H1 (cell line): ENCODE measurements around the gene TRIM29. TPM values are rescaled to one million over a fixed set of nuclear protein-coding genes. Genes with fewer than 3 reads are reported as not detected.

Source experiments
- CTCF ChIA-PET: fragments of 300-600 bp; sonication (Branson Sonifier 250); formaldehyde crosslinking; loops from one replicate; lab custom pipeline; 2021; ENCODE audit not compliant: partially characterized antibody; lab: Charles Lee
- POLR2A ChIA-PET: fragments of 300-600 bp; sonication (Branson Sonifier 250); formaldehyde crosslinking; loops from one replicate; lab custom pipeline; 2021; ENCODE audit warnings: inconsistent platforms; ENCODE audit not compliant: partially characterized antibody; lab: Charles Lee
- DNase-seq, 2 experiments: peaks; one replicate each; pipeline versions ENCODE4 v3.0.0 to v3.0.0-alpha.2; 2010 to 2022; ENCODE audit warnings: low spot score in 2 of 2, low read depth in 1 of 2, mixed read lengths in 1 of 2
- FAIRE-seq: peaks from 2 replicates; lab custom pipeline; 2011; peaks lifted over from hg19 to GRCh38; lab: Jason Lieb, UNC
- H2AFZ ChIP-seq: 2 replicates; pipeline ENCODE4 v1.8.1; 2012; ENCODE audit warnings: low read length, inconsistent platforms
- H2AK5ac ChIP-seq: 2 replicates; pipeline ENCODE4 v1.6.1; 2013; ENCODE audit warnings: low read depth, low read length
- H2BK120ac ChIP-seq: replicated peaks from 2 replicates; pipeline ENCODE3; 2013; ENCODE audit warnings: low read depth, low read length, inconsistent platforms
- H2BK12ac ChIP-seq: 2 replicates; pipeline ENCODE4 v1.6.1; 2013; ENCODE audit warnings: low read depth, low read length
- H2BK15ac ChIP-seq: 2 replicates; pipeline ENCODE4 v1.6.1; 2013; ENCODE audit warnings: low read length
- H2BK20ac ChIP-seq: 2 replicates; pipeline ENCODE4 v1.6.1; 2013; ENCODE audit warnings: low read length
- H2BK5ac ChIP-seq: 2 replicates; pipeline ENCODE4 v1.6.1; 2013; ENCODE audit warnings: low read depth, low read length
- H3K14ac ChIP-seq: 2 replicates; pipeline ENCODE4 v1.6.1; 2013; ENCODE audit warnings: inconsistent platforms; ENCODE audit not compliant: insufficient read length
- H3K18ac ChIP-seq: 2 replicates; pipeline ENCODE4 v1.6.1; 2013; ENCODE audit warnings: low read length; ENCODE audit errors: extremely low read depth
- H3K23ac ChIP-seq: 2 replicates; pipeline ENCODE4 v1.6.1; 2013; ENCODE audit warnings: inconsistent platforms; ENCODE audit not compliant: insufficient read length
- H3K23me2 ChIP-seq: 2 replicates; pipeline ENCODE4 v1.6.1; 2013; ENCODE audit warnings: low read depth, low read length
- H3K27ac ChIP-seq: 2 replicates; pipeline ENCODE4 v1.6.1; 2011; ENCODE audit warnings: low read depth, low read length, inconsistent platforms
- H3K27me3 ChIP-seq, 4 experiments: replicated peaks in 1 of 4; 1 replicate in 1 of 4; 2 replicates in 3 of 4; pipeline versions ENCODE4 v1.6.1 to v1.8.1; 2011 to 2013; ENCODE audit warnings: low read length in 3 of 4, mild to moderate bottlenecking in 3 of 4, inconsistent platforms in 2 of 4, mixed read lengths in 2 of 4, moderate library complexity in 1 of 4; ENCODE audit not compliant: control insufficient read depth in 3 of 4, insufficient read depth in 3 of 4; ENCODE audit errors: extremely low read depth in 1 of 4
- H3K36me3 ChIP-seq, 4 experiments: 2 replicates each; pipeline versions ENCODE4 v1.6.1 to v1.8.1; 2011 to 2013; ENCODE audit warnings: mild to moderate bottlenecking in 4 of 4, low read length in 3 of 4, moderate library complexity in 2 of 4, control low read depth in 1 of 4, inconsistent platforms in 1 of 4; ENCODE audit not compliant: insufficient read depth in 4 of 4, control insufficient read depth in 2 of 4
- H3K4ac ChIP-seq: replicated peaks from 2 replicates; pipeline ENCODE3; 2013; ENCODE audit warnings: low read length, low read depth, mixed read lengths, inconsistent platforms; ENCODE audit not compliant: insufficient read length
- H3K4me1 ChIP-seq, 4 experiments: replicated peaks in 1 of 4; 1 replicate in 1 of 4; 2 replicates in 3 of 4; pipeline versions ENCODE4 v1.6.1 to v1.8.1; 2011 to 2013; ENCODE audit warnings: low read length in 3 of 4, inconsistent platforms in 2 of 4, mixed read lengths in 1 of 4; ENCODE audit not compliant: insufficient read depth in 4 of 4, control insufficient read depth in 3 of 4
- H3K4me2 ChIP-seq, 2 experiments: 2 replicates each; pipeline versions ENCODE4 v1.6.1 to v1.8.1; 2011 to 2013; ENCODE audit warnings: low read depth in 2 of 2, low read length in 2 of 2, control low read depth in 1 of 2, inconsistent platforms in 1 of 2, mild to moderate bottlenecking in 1 of 2; ENCODE audit not compliant: insufficient read depth in 1 of 2
- H3K4me3 ChIP-seq, 4 experiments: fragments of 200-600, 300-600 bp in 1 of 4; sonication (generic), shearing (Covaris generic), sonication (Bioruptor Twin) in 1 of 4; 2 replicates each; pipeline versions ENCODE4 v1.5.1 to v1.8.1; 2011 to 2016; ENCODE audit warnings: low read length in 4 of 4, low read depth in 3 of 4, control low read depth in 2 of 4, inconsistent platforms in 2 of 4, mild to moderate bottlenecking in 2 of 4, mixed read lengths in 1 of 4, moderate library complexity in 1 of 4; ENCODE audit not compliant: insufficient read depth in 2 of 4; ENCODE audit errors: extremely low read depth in 1 of 4
- H3K56ac ChIP-seq: replicated peaks from 2 replicates; pipeline ENCODE3; 2013; ENCODE audit warnings: low read depth, mild to moderate bottlenecking, mixed read lengths, low read length, inconsistent platforms; ENCODE audit not compliant: insufficient read length
- H3K79me1 ChIP-seq: 2 replicates; pipeline ENCODE4 v1.6.1; 2013; ENCODE audit warnings: low read depth, low read length, control low read depth
- H3K79me2 ChIP-seq, 2 experiments: 2 replicates each; pipeline versions ENCODE4 v1.6.1 to v1.8.1; 2012 to 2013; ENCODE audit warnings: low read length in 2 of 2, mild to moderate bottlenecking in 2 of 2, inconsistent platforms in 1 of 2; ENCODE audit not compliant: insufficient read depth in 2 of 2, control insufficient read depth in 1 of 2
- H3K9ac ChIP-seq, 4 experiments: replicated peaks in 1 of 4; 1 replicate in 1 of 4; 2 replicates in 3 of 4; pipeline versions ENCODE4 v1.6.1 to v1.8.1; 2011 to 2013; ENCODE audit warnings: low read depth in 3 of 4, low read length in 3 of 4, control low read depth in 2 of 4, mild to moderate bottlenecking in 2 of 4, moderate library complexity in 2 of 4, inconsistent platforms in 1 of 4; ENCODE audit errors: extremely low read depth in 1 of 4
- H3K9me3 ChIP-seq, 2 experiments: 2 replicates each; pipeline versions ENCODE4 v1.6.1 to v1.8.1; 2012 to 2013; ENCODE audit warnings: mild to moderate bottlenecking in 2 of 2, moderate library complexity in 2 of 2, control low read depth in 1 of 2, inconsistent platforms in 1 of 2, low read depth in 1 of 2, low read length in 1 of 2, mixed read lengths in 1 of 2; ENCODE audit not compliant: insufficient read depth in 2 of 2
- H4K20me1 ChIP-seq, 2 experiments: replicated peaks in 1 of 2; 2 replicates each; pipeline versions ENCODE3 to v1.8.1; 2011 to 2013; ENCODE audit warnings: inconsistent platforms in 2 of 2, low read length in 2 of 2, mild to moderate bottlenecking in 1 of 2; ENCODE audit not compliant: insufficient read depth in 2 of 2, control insufficient read depth in 1 of 2
- H4K5ac ChIP-seq: 2 replicates; pipeline ENCODE4 v1.6.1; 2013; ENCODE audit warnings: low read length, low read depth, mixed read lengths, inconsistent platforms; ENCODE audit not compliant: insufficient read length
- H4K8ac ChIP-seq: 2 replicates; pipeline ENCODE4 v1.8.0; 2013; ENCODE audit warnings: mild to moderate bottlenecking, moderate library complexity, low read length, inconsistent platforms; ENCODE audit not compliant: insufficient read depth; ENCODE audit errors: extremely low read depth
- H4K91ac ChIP-seq: replicated peaks from 2 replicates; pipeline ENCODE3; 2013; ENCODE audit warnings: low read length, mixed read lengths, inconsistent platforms; ENCODE audit not compliant: insufficient read length
- ATF2 ChIP-seq: IDR thresholded peaks from 2 replicates; pipeline ENCODE4 v1.6.1; 2012; ENCODE audit warnings: low read length, inconsistent platforms
- BACH1 ChIP-seq: IDR thresholded peaks from 2 replicates; pipeline ENCODE4 v1.6.1; 2012; ENCODE audit warnings: low read length, improper control_type of control experiment
- BCL11A ChIP-seq, 2 experiments: IDR thresholded peaks; one replicate each; pipeline ENCODE4 v1.6.1; 2011; ENCODE audit warnings: low read depth in 2 of 2, low read length in 2 of 2, mild to moderate bottlenecking in 2 of 2
- CHD1 ChIP-seq: IDR thresholded peaks from 2 replicates; pipeline ENCODE4 v1.6.1; 2012; ENCODE audit warnings: low read depth, low read length, improper control_type of control experiment
- EGR1 ChIP-seq: IDR thresholded peaks from 2 replicates; pipeline ENCODE4 v1.6.1; 2011; ENCODE audit warnings: low read depth, low read length, borderline replicate concordance
- EZH2 ChIP-seq: fragments of 200-600 bp; sonication (generic); IDR thresholded peaks from 2 replicates; pipeline ENCODE4 v1.7.1; 2012; ENCODE audit warnings: low read depth, mild to moderate bottlenecking, moderate library complexity, low read length, inconsistent platforms; ENCODE audit not compliant: severe bottlenecking
- HDAC6 ChIP-seq: IDR thresholded peaks from one replicate; pipeline ENCODE4 v1.7.1; 2012; ENCODE audit warnings: low read depth, mild to moderate bottlenecking, inconsistent platforms, low read length, moderate library complexity
- MAFK ChIP-seq: IDR thresholded peaks from 2 replicates; pipeline ENCODE4 v1.6.1; 2012; ENCODE audit warnings: low read depth, mild to moderate bottlenecking, improper control_type of control experiment, low read length
- POLR2AphosphoS5 ChIP-seq: IDR thresholded peaks from 2 replicates; pipeline ENCODE4 v1.6.1; 2011; ENCODE audit warnings: low read depth, low read length
- RAD21 ChIP-seq, 2 experiments: IDR thresholded peaks in 1 of 2; conservative IDR thresholded peaks in 1 of 2; 2 replicates each; pipeline ENCODE4 v1.6.1; 2011; ENCODE audit warnings: low read depth in 2 of 2, low read length in 2 of 2, improper control_type of control experiment in 1 of 2, inconsistent platforms in 1 of 2, mild to moderate bottlenecking in 1 of 2, moderate library complexity in 1 of 2
- SIX5 ChIP-seq: IDR thresholded peaks from 2 replicates; pipeline ENCODE4 v1.6.1; 2011; ENCODE audit warnings: mild to moderate bottlenecking, low read depth, low read length
- TAF1 ChIP-seq: IDR thresholded peaks from 2 replicates; pipeline ENCODE4 v1.6.1; 2011; ENCODE audit warnings: mild to moderate bottlenecking, low read depth, low read length
- TBP ChIP-seq: IDR thresholded peaks from 2 replicates; pipeline ENCODE4 v1.6.1; 2011; ENCODE audit warnings: low read depth, low read length, improper control_type of control experiment
- TEAD4 ChIP-seq: IDR thresholded peaks from 2 replicates; pipeline ENCODE4 v1.6.1; 2012; ENCODE audit warnings: low read depth, low read length, inconsistent platforms, mixed read lengths
- polyA plus RNA-seq, 7 experiments: library from polyadenylated mRNA; depleted of rRNA in 3 of 7; stranded (reverse) in 5 of 7; unstranded in 2 of 7; fragments of >200 nt in 5 of 7; fragments of 200-250 nt in 2 of 7; gene quantifications; 1 replicate in 5 of 7; 2 replicates in 1 of 7; 4 replicates in 1 of 7; pipeline versions ENCODE4 v1.2.1 to v1.2.3, GENCODE V29; 2011 to 2013; ENCODE audit warnings: missing spikeins in 2 of 7, mixed read lengths in 2 of 7
- total RNA-seq: library from RNA; stranded (reverse); fragmentation: NEBNext Ultra II Directional; extraction: Animal tissue kit (Norgen Biotek cat#: 25700); gene quantifications from 2 replicates; pipeline ENCODE4 v1.2.1, GENCODE V29; 2021

TRIM29 gene
- total and polyA plus RNA-seq, 2 of the 8 experiments (the other 6 are each of a cell fraction or from before 2014, with no cell fraction given): 0.17 to 0.43 TPM

GRCh38 chr11:120186456-120186773 lies 48.5 kb upstream of the TRIM29 start:
- no peaks in the 10 kb centered on the region for H4K20me1 ChIP-seq
- H4K5ac ChIP-seq: no peak overlapping the region
- H3K4me1 ChIP-seq: peaks cover 0 to 6% (median 2%) of the 10 kb centered on the region in 4 experiments; a peak in 2 of 7 replicates
- H3K14ac ChIP-seq: no peak overlapping the region
- ChIA-PET POLR2A (no interaction called here), CTCF (interaction anchor here (0.6 to 17.5 kb wide), 7 partner anchors 16 to 119 kb away, joined by 3 to 237 read pairs (median 4); partner anchors contain the start of gene OAF)
- no peak overlapping the region for H3K4me2 ChIP-seq
- H3K27me3 ChIP-seq: peaks cover 0 to 21% (median 16%) of the 10 kb centered on the region in 4 experiments; a peak in 4 of 7 replicates
- H4K91ac ChIP-seq: no peak overlapping the region
- H2BK15ac ChIP-seq: no peak overlapping the region
- H3K79me1 ChIP-seq: no peaks in the 10 kb centered on the region
- H3K79me2 ChIP-seq: no peaks in the 10 kb centered on the region
- no peak overlapping the region for H3K4me3 ChIP-seq
- H3K23me2 ChIP-seq: no peaks in the 10 kb centered on the region; the same call in 1 of the 2 replicates
- H3K18ac ChIP-seq: no peak overlapping the region
- H2AK5ac ChIP-seq: no peak overlapping the region
- H3K27ac ChIP-seq: no peak overlapping the region
- H2BK120ac ChIP-seq: no peak overlapping the region
- no peak overlapping the region for H3K23ac ChIP-seq
- H2BK5ac ChIP-seq: no peak overlapping the region
- H3K4ac ChIP-seq: no peak overlapping the region
- FAIRE-seq (no peak), DNase-seq (no peak)
- no peaks in the 10 kb centered on the region; a peak in 1 of 4 replicates for H3K9me3 ChIP-seq
- H3K9ac ChIP-seq: no peak overlapping the region
- H4K8ac ChIP-seq: no peak overlapping the region
- no peaks in the 10 kb centered on the region for H3K36me3 ChIP-seq
- no peak overlapping the region for H2BK12ac ChIP-seq
- H2AFZ ChIP-seq: no peak overlapping the region
- H3K56ac ChIP-seq: no peak overlapping the region
- no peak overlapping the region for H2BK20ac ChIP-seq
- no peak for TF ChIP-seq ATF2
- no peak for TF ChIP-seq BACH1
- no peak for TF ChIP-seq EGR1
- TF ChIP-seq TAF1: no peak
- no peak for TF ChIP-seq BCL11A (IDR thresholded peaks at IDR 0.05; ENCODE audit: low read depth in 2 of 2, low read length in 2 of 2)
- no peak for TF ChIP-seq POLR2AphosphoS5
- no peak for TF ChIP-seq RAD21 (IDR thresholded peaks at IDR 0.05 in 1 of 2, conservative IDR thresholded peaks at IDR 0.05 in 1 of 2; ENCODE audit: low read depth in 2 of 2, low read length in 2 of 2)
- no peak for TF ChIP-seq SIX5
- TF ChIP-seq HDAC6: no peak
- TF ChIP-seq MAFK: no peak
- no peak for TF ChIP-seq TEAD4
- TF ChIP-seq TBP: no peak
- no peak for TF ChIP-seq CHD1
- TF ChIP-seq EZH2: no peak
